Measurements from ENCODE around the gene MUC12. TPM values are rescaled to one million over a fixed set of nuclear protein-coding genes. Genes with fewer than 3 reads are reported as not detected.
"Not testable (repeated sequence)": the region's sequence is repeated elsewhere in the genome, so short reads cannot be mapped to it uniquely, and the experiment has no call there.

Gene MUC12
- total and polyA plus RNA-seq, 12 donors: 0.49 TPM; not detected in 11

GRCh38 chr7:101023839-101024238 lies 54.5 kb downstream of the MUC12 start:
- intact Hi-C loops (cut with DNase I): no loop called here
- no peak for DNase-seq
- peaks cover 0 to 15% (median 5%) of the 10 kb centered on the region in 7 donors for H3K27me3 ChIP-seq
- H3K36me3 ChIP-seq: no peaks in the 10 kb centered on the region
- peaks cover 0 to 3% (median 0%) of the 10 kb centered on the region in 11 donors for H3K9me3 ChIP-seq
- H3K4me1 ChIP-seq: no peaks in the 10 kb centered on the region
- H3K27ac ChIP-seq: no peak overlapping the region
- no peak for TF ChIP-seq CTCF (IDR thresholded peaks at IDR 0.05)
- 81 to 83% methylated on average over 2 of the region's 2 CpGs for WGBS, 2 donors
- H3K4me3 ChIP-seq: no peak overlapping the region
- no peak for ATAC-seq

GRCh38 chr7:101031082-101031481 lies 61.7 kb downstream of the MUC12 start:
- no peak overlapping the region for H3K4me3 ChIP-seq
- H3K27me3 ChIP-seq: peaks cover 0 to 23% (median 4%) of the 10 kb centered on the region in 7 donors
- no peaks in the 10 kb centered on the region for H3K9me3 ChIP-seq
- WGBS, 2 donors: 14% methylated on average over 7 of the region's 7 CpGs
- H3K36me3 ChIP-seq: no peaks in the 10 kb centered on the region
- no peak overlapping the region for H3K27ac ChIP-seq
- ATAC-seq (no peak), DNase-seq (no peak)
- TF ChIP-seq CTCF (IDR thresholded peaks at IDR 0.05): no peak
- no peaks in the 10 kb centered on the region for H3K4me1 ChIP-seq
- intact Hi-C loops (cut with DNase I): no loop called here

GRCh38 chr7:101035941-101036340 lies 66.6 kb downstream of the MUC12 start:
- H3K4me3 ChIP-seq: no peak overlapping the region
- intact Hi-C loops (cut with DNase I): no loop called here
- ATAC-seq (no peak), DNase-seq (no peak)
- no peak overlapping the region for H3K27ac ChIP-seq
- no peaks in the 10 kb centered on the region for H3K9me3 ChIP-seq
- TF ChIP-seq CTCF (IDR thresholded peaks at IDR 0.05): no peak
- H3K27me3 ChIP-seq: peaks cover 0 to 36% (median 16%) of the 10 kb centered on the region in 7 donors
- H3K36me3 ChIP-seq: no peaks in the 10 kb centered on the region
- no peaks in the 10 kb centered on the region for H3K4me1 ChIP-seq
- WGBS, 2 donors: 68 to 70% methylated on average over 4 of the region's 4 CpGs

- H3K4me1 ChIP-seq; intact Hi-C loops (cut with DNase I); H3K36me3 ChIP-seq; ATAC-seq; DNase-seq; H3K4me3 ChIP-seq; H3K27ac ChIP-seq: not testable (repeated sequence)
- peaks cover 0 to 46% (median 22%) of the 10 kb centered on the region in 7 donors for H3K27me3 ChIP-seq
- WGBS, 2 donors: 69 to 72% methylated on average over 6 of the region's 6 CpGs
- H3K9me3 ChIP-seq: peaks cover 0 to 27% (median 6%) of the 10 kb centered on the region in 11 donors
Observed at GRCh38 chr7:101041283-101041682, 71.9 kb downstream of the MUC12 start.

GRCh38 chr7:101058355-101058754 lies 89.0 kb downstream of the MUC12 start:
- H3K27ac ChIP-seq: no peak overlapping the region
- TF ChIP-seq CTCF (IDR thresholded peaks at IDR 0.05): no peak
- DNase-seq (peak; percentile 69 to 74), ATAC-seq (peak in 6 of 8 donors; percentile 58 to 93 (median 80))
- H3K27me3 ChIP-seq: peaks cover 0 to 85% (median 66%) of the 10 kb centered on the region in 7 donors
- intact Hi-C loops (cut with DNase I): loop anchor here in 9 of 10 donors (2.0 to 10.0 kb wide), 5 partner anchors 91 to 162 kb away; partner anchors contain the start of genes MUC12 (in 5 of the 9) and ACHE (in 1 of the 9)
- no peaks in the 10 kb centered on the region for H3K9me3 ChIP-seq
- no peak overlapping the region for H3K4me3 ChIP-seq
- 18 to 20% methylated on average over 9 of the region's 9 CpGs for WGBS, 2 donors
- H3K4me1 ChIP-seq: no peaks in the 10 kb centered on the region
- H3K36me3 ChIP-seq: no peaks in the 10 kb centered on the region
